D721Med (cell line): ENCODE data around the gene DBF4B.

ENCODE experiments used
- DNase-seq: peaks from one replicate; pipeline ENCODE4 v3.0.0; 2011; ENCODE audit warnings: low spot score; ENCODE audit not compliant: insufficient read length
- FAIRE-seq: peaks from 2 replicates; lab custom pipeline; 2011; peaks lifted over from hg19 to GRCh38; lab: Jason Lieb, UNC
- CTCF ChIP-seq: IDR thresholded peaks from 2 replicates; pipeline ENCODE4 v1.5.1; 2012; ENCODE audit warnings: mild to moderate bottlenecking, control low read depth; ENCODE audit not compliant: insufficient read depth; ENCODE audit errors: missing control alignments

The DBF4B gene

GRCh38 chr17:44757045-44757917, 48.8 kb downstream of the DBF4B start:
- DNase-seq (no peak), FAIRE-seq (no peak)
- no peak for TF ChIP-seq CTCF

DNA sequence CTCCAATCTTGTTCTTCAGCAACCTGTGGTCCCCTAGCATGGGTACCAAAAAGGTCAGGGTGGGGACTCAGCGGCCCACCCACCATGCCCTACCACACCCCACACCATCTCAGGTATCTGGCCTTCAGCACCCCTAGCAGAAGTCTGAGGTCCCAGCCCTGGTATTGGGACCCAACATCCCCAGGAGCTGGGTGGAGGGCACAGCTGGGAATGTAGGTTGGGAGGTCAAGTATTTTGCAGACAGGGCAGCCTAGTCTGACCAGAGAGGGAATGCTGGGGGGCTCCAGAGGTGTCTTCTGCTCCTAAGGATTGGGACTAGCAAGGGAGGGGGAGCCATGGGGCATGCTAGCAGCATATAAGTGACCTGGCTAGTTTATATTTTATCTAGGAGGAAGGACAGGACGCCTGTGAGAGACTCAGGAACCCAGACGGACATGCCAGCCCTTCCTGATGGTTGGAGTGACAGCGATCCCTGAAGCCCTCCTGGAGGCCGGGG, 49.5 kb downstream of the DBF4B start:
- DNase-seq (no peak), FAIRE-seq (no peak)
- TF ChIP-seq CTCF, result no peak

GRCh38 chr17:44758414-44759085, 50.1 kb downstream of the DBF4B start, which contains the start of gene ADAM11:
Gene ADAM11 (plus strand): TSS chr17:44758988. CDS start chr17:44759200, 212 bp downstream.
- FAIRE-seq (no peak), DNase-seq (peak; percentile 83)
- no peak for TF ChIP-seq CTCF

- no peak for TF ChIP-seq CTCF
- DNase-seq (peak; percentile 55), FAIRE-seq (no peak)
Observed at GRCh38 chr17:44759086-44759915, 50.8 kb downstream of the DBF4B start.

DNA sequence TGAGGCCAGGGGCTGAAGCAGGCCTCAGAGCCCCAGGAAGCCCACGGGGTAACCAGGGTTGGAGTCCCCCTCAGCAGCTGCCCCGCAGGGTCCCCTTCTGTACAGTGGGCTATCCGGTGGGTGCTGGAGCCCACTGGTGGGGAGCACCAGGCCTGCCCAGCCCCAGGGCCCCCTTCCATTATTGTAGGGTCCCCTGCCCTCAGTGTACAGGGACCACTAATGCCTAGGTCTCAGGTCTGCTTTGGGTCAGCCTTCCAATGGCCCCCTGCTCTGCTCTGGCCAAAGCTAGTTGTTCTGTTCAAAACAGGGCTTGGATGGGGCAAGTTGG, 51.4 kb downstream of the DBF4B start:
- FAIRE-seq (no peak), DNase-seq (no peak)
- no peak for TF ChIP-seq CTCF

- TF ChIP-seq CTCF, result no peak
- no peak for FAIRE-seq
- no peak for DNase-seq
Observed at GRCh38 chr17:44760474-44761308, 52.2 kb downstream of the DBF4B start.
